ENCODE measurements around the gene MYMX. TPM values are rescaled to one million over a fixed set of nuclear protein-coding genes. Genes with fewer than 3 reads are reported as not detected.

MYMX gene
- polyA plus RNA-seq, 1 donor from 2014 or later: not detected

- Histone ChIP-seq H3K9ac (ENCODE audit: low read length) (no peak overlapping the region), H3F3A (ENCODE audit: insufficient read depth, low read length, poor library complexity, severe bottlenecking) (no peaks in the 10 kb centered on the region), H3K9me2 (ENCODE audit: insufficient read depth, low read length) (no peaks in the 10 kb centered on the region), H3K4me2 (ENCODE audit: low read length) (no peak overlapping the region), H3K36me3 (ENCODE audit: insufficient read depth, low read length) (no peaks in the 10 kb centered on the region), H2AFZ (ENCODE audit: low read depth, low read length) (no peak overlapping the region), H4K20me1 (ENCODE audit: insufficient read depth) (no peaks in the 10 kb centered on the region), H3K27me3 (ENCODE audit: insufficient read depth, low read depth, low read length) (no peaks in the 10 kb centered on the region), H3K27ac (ENCODE audit: low read length) (no peak overlapping the region), H3K4me3 (ENCODE audit: low read length) (no peak overlapping the region), H3K9me3 (ENCODE audit: low read length) (no peaks in the 10 kb centered on the region), H3K79me2 (replicated peaks; ENCODE audit: insufficient read depth, low read length) (no peaks in the 10 kb centered on the region)
- TF ChIP-seq SMC3 (conservative IDR thresholded peaks at IDR 0.05; ENCODE audit: poor library complexity) (no peak), EP300 (conservative IDR thresholded peaks at IDR 0.05; ENCODE audit: poor library complexity, severe bottlenecking) (no peak), POLR2AphosphoS5 (IDR thresholded peaks at IDR 0.05) (no peak), EZH2 (IDR thresholded peaks at IDR 0.05; ENCODE audit: borderline replicate concordance, insufficient read depth, low read length, poor library complexity, severe bottlenecking) (no peak), RAD21 (conservative IDR thresholded peaks at IDR 0.05) (no peak), TAF1 (IDR thresholded peaks at IDR 0.05; ENCODE audit: low read depth) (no peak), CTCF (IDR thresholded peaks at IDR 0.05; ENCODE audit: poor library complexity, severe bottlenecking) (no peak)
Measured at GRCh38 chr6:44192428-44193041, 24.2 kb upstream of the MYMX start.

GRCh38 chr6:44193307-44193910 is 23.3 kb upstream of the MYMX start:
- Histone ChIP-seq H4K20me1 (ENCODE audit: insufficient read depth) (no peaks in the 10 kb centered on the region), H3K4me2 (ENCODE audit: low read length) (no peak overlapping the region), H3K9ac (ENCODE audit: low read length) (no peak overlapping the region), H2AFZ (ENCODE audit: low read depth, low read length) (no peak overlapping the region), H3K36me3 (ENCODE audit: insufficient read depth, low read length) (no peaks in the 10 kb centered on the region), H3K9me2 (ENCODE audit: insufficient read depth, low read length) (no peaks in the 10 kb centered on the region), H3K79me2 (replicated peaks; ENCODE audit: insufficient read depth, low read length) (no peaks in the 10 kb centered on the region), H3K27me3 (ENCODE audit: insufficient read depth, low read depth, low read length) (no peaks in the 10 kb centered on the region), H3K27ac (ENCODE audit: low read length) (no peak overlapping the region), H3K4me3 (ENCODE audit: low read length) (no peak overlapping the region), H3K9me3 (ENCODE audit: low read length) (no peaks in the 10 kb centered on the region), H3F3A (ENCODE audit: insufficient read depth, low read length, poor library complexity, severe bottlenecking) (no peaks in the 10 kb centered on the region)
- TF ChIP-seq EZH2 (IDR thresholded peaks at IDR 0.05; ENCODE audit: borderline replicate concordance, insufficient read depth, low read length, poor library complexity, severe bottlenecking) (no peak), RAD21 (conservative IDR thresholded peaks at IDR 0.05) (no peak), EP300 (conservative IDR thresholded peaks at IDR 0.05; ENCODE audit: poor library complexity, severe bottlenecking) (no peak), SMC3 (conservative IDR thresholded peaks at IDR 0.05; ENCODE audit: poor library complexity) (no peak), TAF1 (IDR thresholded peaks at IDR 0.05; ENCODE audit: low read depth) (no peak), POLR2AphosphoS5 (IDR thresholded peaks at IDR 0.05) (no peak), MXI1 (conservative IDR thresholded peaks at IDR 0.05; ENCODE audit: poor library complexity, severe bottlenecking) (no peak), CTCF (IDR thresholded peaks at IDR 0.05; ENCODE audit: poor library complexity, severe bottlenecking) (no peak), REST (IDR thresholded peaks at IDR 0.05; ENCODE audit: borderline replicate concordance) (no peak)

Data from neural cell (in vitro differentiated cells).